B cell (primary cell): ENCODE data around the gene SLC44A2. TPM values are rescaled to one million over a fixed set of nuclear protein-coding genes. Genes with fewer than 3 reads are reported as not detected.
A peak's percentile ranks its signal among the peaks of the same experiment; 100 is the strongest.

Experiments
- ATAC-seq: fragments of 200-7000 bp; cut with Tn5 transposase; one replicate; pipeline ENCODE4 v1.10.0; 2021; ENCODE audit warnings: low read depth, mild to moderate bottlenecking, moderate number of reproducible peaks, moderate library complexity
- CTCF ChIA-PET: fragments of 350-600 bp; sonication (Branson Sonifier 250); formaldehyde crosslinking; loops from one replicate; lab custom pipeline; 2021; ENCODE audit warnings: antibody characterized with exemption, inconsistent platforms; lab: Charles Lee
- POLR2A ChIA-PET: fragments of 350-600 bp; sonication (Branson Sonifier 250); formaldehyde crosslinking; loops from one replicate; lab custom pipeline; 2021; ENCODE audit warnings: antibody characterized with exemption; lab: Charles Lee
- DNase-seq: peaks from one replicate; pipeline ENCODE4 v3.0.0; 2013
- H2AFZ ChIP-seq: 2 replicates; pipeline ENCODE4 v1.6.1; 2012; ENCODE audit warnings: mild to moderate bottlenecking, low read depth, low read length; ENCODE audit not compliant: insufficient read depth, poor library complexity, severe bottlenecking
- H3K27ac ChIP-seq, 2 donors: 1 replicate in 1 of 2; 2 replicates in 1 of 2; pipeline ENCODE4 v1.5.1; 2012 to 2013; ENCODE audit warnings: low read length in 2 of 2, mild to moderate bottlenecking in 2 of 2, moderate library complexity in 1 of 2
- H3K27me3 ChIP-seq, 4 experiments: fragments of 200-600 bp in 1 of 4; sonication (generic) in 1 of 4; replicated peaks in 1 of 4; 1 replicate in 2 of 4; 2 replicates in 2 of 4; pipeline versions ENCODE4 v1.6.1 to v1.7.0; 2013 to 2016; ENCODE audit warnings: low read length in 3 of 4, mild to moderate bottlenecking in 2 of 4, mixed read lengths in 1 of 4, moderate library complexity in 1 of 4; ENCODE audit not compliant: insufficient read depth in 4 of 4, control insufficient read depth in 3 of 4; ENCODE audit errors: control extremely low read depth in 1 of 4
- H3K36me3 ChIP-seq, 2 experiments: replicated peaks in 1 of 2; 1 replicate in 1 of 2; 2 replicates in 1 of 2; pipeline versions ENCODE4 v1.6.1 to v1.7.1; 2013; ENCODE audit warnings: low read length in 1 of 2; ENCODE audit not compliant: insufficient read depth in 2 of 2, control insufficient read depth in 1 of 2; ENCODE audit errors: control extremely low read depth in 1 of 2, extremely low read depth in 1 of 2
- H3K4me1 ChIP-seq, 2 donors: fragments of 200-600 bp in 1 of 2; sonication (generic) in 1 of 2; 1 replicate in 1 of 2; 2 replicates in 1 of 2; pipeline versions ENCODE4 v1.5.1 to v1.6.1; 2013 to 2017; ENCODE audit warnings: low read length in 2 of 2; ENCODE audit not compliant: control insufficient read depth in 2 of 2, insufficient read depth in 2 of 2
- H3K4me2 ChIP-seq: replicated peaks from 2 replicates; pipeline ENCODE3; 2012; ENCODE audit warnings: mild to moderate bottlenecking, low read depth, low read length; ENCODE audit not compliant: poor library complexity, severe bottlenecking
- H3K4me3 ChIP-seq, 5 experiments: fragments of 200-600 bp in 1 of 5; sonication (generic) in 1 of 5; 1 replicate in 3 of 5; 2 replicates in 2 of 5; pipeline versions ENCODE4 v1.5.1 to v1.7.0; 2011 to 2016; ENCODE audit warnings: low read length in 4 of 5, mild to moderate bottlenecking in 4 of 5, low read depth in 2 of 5, control low read depth in 1 of 5, moderate library complexity in 1 of 5; ENCODE audit not compliant: insufficient read depth in 1 of 5; ENCODE audit errors: control extremely low read depth in 1 of 5, extremely low read depth in 1 of 5
- H3K79me2 ChIP-seq: fragments of 200-600 bp; sonication (generic); one replicate; pipeline ENCODE4 v1.6.0; 2016; ENCODE audit warnings: low read length; ENCODE audit not compliant: control insufficient read depth, insufficient read depth
- H3K9ac ChIP-seq: fragments of 200-600 bp; sonication (generic); 2 replicates; pipeline ENCODE4 v1.6.1; 2017; ENCODE audit warnings: mild to moderate bottlenecking, low read length, moderate library complexity
- H3K9me3 ChIP-seq, 3 donors: one replicate each; pipeline versions ENCODE4 v1.6.1 to v1.7.1; 2013; ENCODE audit warnings: low read length in 2 of 3; ENCODE audit not compliant: control insufficient read depth in 2 of 3, insufficient read depth in 1 of 3; ENCODE audit errors: control extremely low read depth in 1 of 3
- H4K20me1 ChIP-seq: 2 replicates; pipeline ENCODE4 v1.6.0; 2012; ENCODE audit warnings: mild to moderate bottlenecking, low read length; ENCODE audit not compliant: insufficient read depth, control insufficient read depth, poor library complexity, severe bottlenecking
- H3K27ac Mint-ChIP-seq: one replicate; pipeline ENCODE4 v1.8.0; 2021; ENCODE audit warnings: mixed read lengths
- H3K27me3 Mint-ChIP-seq: one replicate; pipeline ENCODE4 v1.8.0; 2021; ENCODE audit warnings: mixed read lengths
- H3K4me1 Mint-ChIP-seq: one replicate; pipeline ENCODE4 v1.8.0; 2021; ENCODE audit warnings: mixed read lengths
- H3K4me3 Mint-ChIP-seq: one replicate; pipeline ENCODE4 v1.8.0; 2021; ENCODE audit warnings: mixed read lengths
- H3K9me3 Mint-ChIP-seq: one replicate; pipeline ENCODE4 v1.8.0; 2022; ENCODE audit warnings: mixed read lengths; ENCODE audit not compliant: insufficient read depth
- CTCF ChIP-seq: fragments of 200-600 bp; IDR thresholded peaks from one replicate; pipeline ENCODE4 v1.8.0; 2022; ENCODE audit warnings: antibody characterized with exemption, mild to moderate bottlenecking
- EZH2 ChIP-seq: IDR thresholded peaks from 2 replicates; pipeline ENCODE4 v1.6.1; 2012; ENCODE audit warnings: borderline replicate concordance, low read depth, mild to moderate bottlenecking, moderate library complexity, low read length; ENCODE audit not compliant: insufficient read depth, poor library complexity, severe bottlenecking
- WGBS: methylation state at CpG from one replicate; pipeline ENCODE4 v1.1.5; 2013; ENCODE audit warnings: missing lambda C conversion rate; ENCODE audit not compliant: insufficient coverage; 5-methylcytosine and 5-hydroxymethylcytosine counted together
- intact Hi-C: fragments of 100-400 bp; cut with micrococcal nuclease; formaldehyde crosslinking; loops from one replicate; pipeline ENCODE4 v1.10.0; 2022
- polyA plus RNA-seq: library from polyadenylated mRNA; depleted of rRNA; stranded (reverse); fragments of >200 nt; gene quantifications from 2 replicates; pipeline ENCODE4 v1.2.3, GENCODE V29; 2012
- total RNA-seq, 2 donors: library from RNA; stranded (reverse); fragments of 120-200 nt in 1 of 2; gene quantifications; 1 replicate in 1 of 2; 2 replicates in 1 of 2; pipeline versions ENCODE4 v1.2.3 to v1.2.4, GENCODE V29; 2013 to 2022

SLC44A2 gene
- total and polyA plus RNA-seq, 2 donors (not counting 1 experiment from before 2014, with no cell fraction given): 245 to 369 TPM

- TF ChIP-seq CTCF: no peak
- no peak for TF ChIP-seq EZH2
- peak overlapping the region; percentile 99 for H3K27ac Mint-ChIP-seq
- POLR2A ChIA-PET: interaction anchor here (0.5 to 4.1 kb wide), 14 partner anchors 9 to 521 kb away, joined by 3 to 24 read pairs (median 6); partner anchors contain the start of genes KRI1 and TMED1
These were observed 22.8 kb upstream of the SLC44A2 start for GRCh38 chr19:10602330-10603083.

More at GRCh38 chr19:10602330-10603083, 22.8 kb upstream of the SLC44A2 start:
- Histone ChIP-seq H3K4me2 (peak overlapping the region; percentile 99), H3K9ac (peak overlapping the region; percentile 98), H4K20me1 (peaks cover 26% of the 10 kb centered on the region), H3K79me2 (peaks cover 50% of the 10 kb centered on the region), H3K4me1 (peaks cover 30 to 47% of the 10 kb centered on the region in 2 donors), H2AFZ (peak overlapping the region; percentile 53), H3K9me3 (no peaks in the 10 kb centered on the region), H3K4me3 (peak overlapping the region; percentile 89 to 100 (median 94)), H3K36me3 (peaks cover 0 to 4% of the 10 kb centered on the region in 2 experiments), H3K27me3 (no peaks in the 10 kb centered on the region), H3K27ac (peak overlapping the region; percentile 97 to 99)
- intact Hi-C loops: loop anchor here (1.0 to 2.0 kb wide), 4 partner anchors 21 to 60 kb away; partner anchors contain the start of gene ATG4D
- ATAC-seq: peak; percentile 73
- H3K4me1 Mint-ChIP-seq: peaks cover 37% of the 10 kb centered on the region
- H3K9me3 Mint-ChIP-seq: no peaks in the 10 kb centered on the region
- H3K4me3 Mint-ChIP-seq: peak overlapping the region; percentile 96
- H3K27me3 Mint-ChIP-seq: no peaks in the 10 kb centered on the region
- under 1% methylated on average over 55 of the region's 76 CpGs for WGBS
- DNase-seq: peak; percentile 86
- CTCF ChIA-PET: interaction anchor here (1.3 to 5.0 kb wide), 3 partner anchors 21 to 42 kb away, joined by 25 to 81 read pairs (median 58); no protein-coding TSS in a partner anchor
